AG09319 (cell line): ENCODE data around the gene RCHY1.
"Not testable (repeated sequence)": the region's sequence is repeated elsewhere in the genome, so short reads cannot be mapped to it uniquely, and the experiment has no call there.

Experiments
- DNase-seq: peaks from one replicate; pipeline ENCODE4 v3.0.0-alpha.2; 2010; ENCODE audit warnings: low read depth; ENCODE audit errors: extremely low read depth
- CTCF ChIP-seq: IDR thresholded peaks from 2 replicates; pipeline ENCODE4 v1.5.1; 2011; ENCODE audit warnings: low read depth, mild to moderate bottlenecking, inconsistent platforms, low read length, moderate library complexity

RCHY1 gene

GRCh38 chr4:75547647-75548387 lies 33.6 kb upstream of the RCHY1 start:
- no peak for TF ChIP-seq CTCF
- DNase-seq, result no peak

- TF ChIP-seq CTCF, result no peak
- peak; percentile 2 for DNase-seq
These were observed 31.3 kb upstream of the RCHY1 start for GRCh38 chr4:75545526-75545925.

- TF ChIP-seq CTCF, result no peak
- no peak for DNase-seq
These were observed 30.7 kb upstream of the RCHY1 start for GRCh38 chr4:75544870-75545269.

GRCh38 chr4:75544220-75544619 lies 30.0 kb upstream of the RCHY1 start:
- not testable (repeated sequence) for DNase-seq

GRCh38 chr4:75542824-75543223 lies 28.6 kb upstream of the RCHY1 start:
- no peak for TF ChIP-seq CTCF
- DNase-seq, result no peak

GRCh38 chr4:75537308-75537707 lies 23.1 kb upstream of the RCHY1 start:
- not testable (repeated sequence) for DNase-seq

- not testable (repeated sequence) for DNase-seq
These were observed 19.7 kb upstream of the RCHY1 start for GRCh38 chr4:75533926-75534325.

- not testable (repeated sequence) for DNase-seq
These were observed 19.2 kb upstream of the RCHY1 start for GRCh38 chr4:75533339-75533887.

GRCh38 chr4:75531536-75532143 lies 17.4 kb upstream of the RCHY1 start:
- DNase-seq, result not testable (repeated sequence)

- TF ChIP-seq CTCF, result no peak
- no peak for DNase-seq
These were observed 16.5 kb upstream of the RCHY1 start for GRCh38 chr4:75530556-75531322.
